Stimulated activated CD4-positive, alpha-beta T cell treated with anti-CD3 and anti-CD28 coated beads, Interleukin-15, amount 100 ng/mL, for 24 hours (primary cell): ENCODE data around the gene NUBPL.
A peak's percentile ranks its signal among the peaks of the same experiment; 100 is the strongest.

Source experiments
- DNase-seq: peaks from one replicate; pipeline ENCODE4 v3.0.0-alpha.2; 2020

The NUBPL gene

GRCh38 chr14:31561155-31561846 lies at the start of gene NUBPL:
Gene NUBPL, plus strand, starts transcription at chr14:31561404. Its CDS starts 36 bp downstream, at chr14:31561440.
- DNase-seq, result peak; percentile 96

GRCh38 chr14:31527087-31527486 lies 34.1 kb upstream of the NUBPL start:
- DNase-seq, result no peak

GRCh38 chr14:31527546-31527945 lies 33.7 kb upstream of the NUBPL start:
- DNase-seq, result no peak

- DNase-seq, result no peak
Measured at GRCh38 chr14:31529053-31529452, 32.2 kb upstream of the NUBPL start.

GRCh38 chr14:31530136-31530535 lies 31.1 kb upstream of the NUBPL start:
- DNase-seq, result no peak

- DNase-seq, result no peak
Measured at GRCh38 chr14:31536201-31536960, 24.8 kb upstream of the NUBPL start.

- DNase-seq, result no peak
Measured at GRCh38 chr14:31541702-31542101, 19.5 kb upstream of the NUBPL start.

GRCh38 chr14:31543969-31544799 lies 17.0 kb upstream of the NUBPL start:
- DNase-seq, result no peak

GRCh38 chr14:31544816-31545215 lies 16.4 kb upstream of the NUBPL start:
- DNase-seq, result no peak

- DNase-seq, result no peak
Measured at GRCh38 chr14:31545328-31545727, 15.9 kb upstream of the NUBPL start.

- DNase-seq, result no peak
Measured at GRCh38 chr14:31549817-31550216, 11.4 kb upstream of the NUBPL start.

GRCh38 chr14:31550589-31550988 lies 10.6 kb upstream of the NUBPL start:
- DNase-seq, result no peak

GRCh38 chr14:31556191-31556590 lies 5.0 kb upstream of the NUBPL start:
- no peak for DNase-seq

GRCh38 chr14:31559939-31560338 lies 1.3 kb upstream of the NUBPL start:
- DNase-seq, result no peak

GRCh38 chr14:31560759-31561154 lies 447 bp upstream of the NUBPL start:
- DNase-seq, result no peak

- DNase-seq, result no peak
Measured at GRCh38 chr14:31564194-31564593, 3.0 kb downstream of the NUBPL start.

- no peak for DNase-seq
Measured at GRCh38 chr14:31566456-31566855, 5.3 kb downstream of the NUBPL start.

GRCh38 chr14:31567655-31568054 lies 6.5 kb downstream of the NUBPL start:
- no peak for DNase-seq

- DNase-seq, result no peak
Measured at GRCh38 chr14:31568161-31568560, 7.0 kb downstream of the NUBPL start.

GRCh38 chr14:31568671-31569070 lies 7.5 kb downstream of the NUBPL start:
- DNase-seq, result no peak

GRCh38 chr14:31572955-31573354 lies 11.8 kb downstream of the NUBPL start:
- DNase-seq, result no peak

GRCh38 chr14:31576949-31577348 lies 15.7 kb downstream of the NUBPL start:
- no peak for DNase-seq

GRCh38 chr14:31578266-31578665 lies 17.1 kb downstream of the NUBPL start:
- no peak for DNase-seq
